Left lung (tissue), 10 donors: ENCODE data around the gene HIBADH. TPM values are rescaled to one million over a fixed set of nuclear protein-coding genes. Genes with fewer than 3 reads are reported as not detected.
"Not testable (repeated sequence)": the region's sequence is repeated elsewhere in the genome, so short reads cannot be mapped to it uniquely, and the experiment has no call there.

Experiments used
- ATAC-seq: fragments of 200-7000 bp; cut with Tn5 transposase; one replicate; pipeline ENCODE4 v1.9.1; 2020; ENCODE audit warnings: moderate library complexity
- DNase-seq, 4 donors: peaks; one replicate each; pipeline ENCODE4 v3.0.0-alpha.2; 2013 to 2020
- H3K27ac ChIP-seq, 2 donors: fragments of 200-600 bp; sonication (generic) in 1 of 2; one replicate each; pipeline versions ENCODE4 v1.5.0 to v1.8.0; 2020 to 2021
- H3K27me3 ChIP-seq, 2 donors: fragments of 200-600 bp; sonication (generic) in 1 of 2; one replicate each; pipeline versions ENCODE4 v1.5.0 to v1.8.0; 2020 to 2021
- H3K36me3 ChIP-seq, 2 donors: fragments of 200-600 bp; sonication (generic) in 1 of 2; one replicate each; pipeline versions ENCODE4 v1.5.0 to v1.8.0; 2020 to 2021
- H3K4me1 ChIP-seq, 2 donors: fragments of 200-600 bp; one replicate each; pipeline ENCODE4 v1.8.0; 2021
- H3K4me3 ChIP-seq, 2 donors: fragments of 200-600 bp; sonication (generic) in 1 of 2; one replicate each; pipeline versions ENCODE4 v1.5.0 to v1.8.0; 2020 to 2021; ENCODE audit warnings: mild to moderate bottlenecking in 1 of 2
- H3K9me3 ChIP-seq, 2 donors: fragments of 200-600 bp; sonication (generic) in 1 of 2; one replicate each; pipeline versions ENCODE4 v1.5.0 to v1.8.0; 2020 to 2021
- intact Hi-C, 2 donors: fragments of 100-400 bp; cut with DNase I; formaldehyde crosslinking; loops; one replicate each; pipeline versions ENCODE4 v1.11.2 to v1.14.2; 2022
- polyA plus RNA-seq, 6 donors: library from polyadenylated mRNA; unstranded; fragments of 120-200 nt; gene quantifications; one replicate each; pipeline ENCODE4 v1.2.1, GENCODE V29; 2013; ENCODE audit not compliant: insufficient read length in 6 of 6
- total RNA-seq, 2 donors: library from RNA; stranded (reverse); fragmentation: NEBNext Ultra II Directional; extraction: Animal tissue kit (Norgen Biotek cat#: 25700); gene quantifications; one replicate each; pipeline ENCODE4 v1.2.1, GENCODE V29; 2021
- TF ChIP-seq, protein P1 (sequence below), 2 donors: fragments of 200-600 bp; sonication (generic) in 1 of 2; IDR thresholded peaks; one replicate each; pipeline versions ENCODE4 v1.5.0 to v1.8.0; 2021; ENCODE audit warnings: antibody characterized with exemption in 2 of 2
- donor health status: DM: no; HTN: yes; CAD: no.
- donor health status: DM: no; HTN: no; CAD: no.

Gene HIBADH
- total and polyA plus RNA-seq, 8 donors = 20.8 to 63.3 (median 49.4) TPM

DNA sequence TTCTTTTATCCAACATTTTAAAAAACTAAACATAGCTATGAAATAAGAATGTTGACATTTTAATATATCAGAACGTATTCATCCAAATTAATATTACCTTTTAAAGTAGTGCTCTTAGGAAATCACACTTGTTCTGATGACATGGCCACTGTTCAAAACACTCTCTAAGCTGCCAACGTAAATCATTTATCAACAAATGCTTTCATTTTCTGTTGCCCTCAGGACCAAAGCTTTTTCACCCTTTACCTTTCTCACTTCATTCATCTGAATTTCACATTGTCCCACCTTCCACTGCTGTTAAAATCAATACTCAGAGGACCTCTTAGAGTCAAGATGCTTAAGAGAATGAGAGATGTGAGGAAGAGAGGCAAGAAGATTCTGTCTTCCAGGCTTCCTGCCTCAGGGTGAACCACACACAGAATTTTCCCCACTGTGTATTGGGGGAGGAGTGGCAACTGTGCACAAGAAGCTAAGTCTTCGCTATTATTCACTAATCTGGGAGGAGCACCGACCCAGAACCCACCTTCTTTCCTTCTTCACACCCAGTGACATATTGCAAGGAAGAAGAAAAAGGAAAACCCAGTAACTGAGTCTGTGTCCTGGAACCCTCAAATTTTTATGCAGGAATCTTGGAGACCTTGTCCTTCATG is 21.0 kb downstream of the HIBADH start:
- intact Hi-C loops = no loop called here
- no peaks in the 10 kb centered on the region for H3K9me3 ChIP-seq
- no peak overlapping the region for H3K4me3 ChIP-seq
- ATAC-seq = no peak
- H3K36me3 ChIP-seq = no peaks in the 10 kb centered on the region
- no peak for DNase-seq
- TF ChIP-seq, protein P1, sequence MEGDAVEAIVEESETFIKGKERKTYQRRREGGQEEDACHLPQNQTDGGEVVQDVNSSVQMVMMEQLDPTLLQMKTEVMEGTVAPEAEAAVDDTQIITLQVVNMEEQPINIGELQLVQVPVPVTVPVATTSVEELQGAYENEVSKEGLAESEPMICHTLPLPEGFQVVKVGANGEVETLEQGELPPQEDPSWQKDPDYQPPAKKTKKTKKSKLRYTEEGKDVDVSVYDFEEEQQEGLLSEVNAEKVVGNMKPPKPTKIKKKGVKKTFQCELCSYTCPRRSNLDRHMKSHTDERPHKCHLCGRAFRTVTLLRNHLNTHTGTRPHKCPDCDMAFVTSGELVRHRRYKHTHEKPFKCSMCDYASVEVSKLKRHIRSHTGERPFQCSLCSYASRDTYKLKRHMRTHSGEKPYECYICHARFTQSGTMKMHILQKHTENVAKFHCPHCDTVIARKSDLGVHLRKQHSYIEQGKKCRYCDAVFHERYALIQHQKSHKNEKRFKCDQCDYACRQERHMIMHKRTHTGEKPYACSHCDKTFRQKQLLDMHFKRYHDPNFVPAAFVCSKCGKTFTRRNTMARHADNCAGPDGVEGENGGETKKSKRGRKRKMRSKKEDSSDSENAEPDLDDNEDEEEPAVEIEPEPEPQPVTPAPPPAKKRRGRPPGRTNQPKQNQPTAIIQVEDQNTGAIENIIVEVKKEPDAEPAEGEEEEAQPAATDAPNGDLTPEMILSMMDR (IDR thresholded peaks at IDR 0.05) = no peak
- no peaks in the 10 kb centered on the region for H3K27me3 ChIP-seq
- no peak overlapping the region for H3K27ac ChIP-seq
- peaks cover 0 to 9% of the 10 kb centered on the region in 2 donors for H3K4me1 ChIP-seq

GRCh38 chr7:27640884-27641574 is 21.7 kb downstream of the HIBADH start:
- H3K27ac ChIP-seq = no peak overlapping the region
- H3K4me1 ChIP-seq = peaks cover 0 to 9% of the 10 kb centered on the region in 2 donors
- no peaks in the 10 kb centered on the region for H3K27me3 ChIP-seq
- H3K9me3 ChIP-seq = no peaks in the 10 kb centered on the region
- ATAC-seq (no peak), DNase-seq (peak in 2 of 4 donors; percentile 54 to 76)
- TF ChIP-seq, protein P1 (IDR thresholded peaks at IDR 0.05) = no peak
- intact Hi-C loops = no loop called here
- no peaks in the 10 kb centered on the region for H3K36me3 ChIP-seq
- no peak overlapping the region for H3K4me3 ChIP-seq

DNA sequence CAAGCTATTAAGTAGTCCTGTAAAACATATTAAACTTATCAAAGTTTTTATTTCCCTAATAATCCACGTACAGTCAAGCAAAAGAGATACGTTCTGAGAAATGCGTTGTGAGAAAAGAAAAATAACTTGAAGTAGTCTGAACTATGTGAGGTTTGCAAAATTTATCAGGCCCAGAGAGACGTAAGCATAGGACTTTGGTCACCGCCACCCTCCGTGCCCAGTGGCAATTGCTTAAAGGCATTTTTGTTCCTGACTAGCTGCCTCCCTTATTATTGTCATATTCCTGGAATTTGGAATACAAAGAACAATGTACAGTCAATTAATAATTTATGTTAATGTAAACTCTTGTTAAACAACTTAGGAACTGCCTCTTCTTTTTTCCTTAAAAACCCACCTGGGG is 22.8 kb downstream of the HIBADH start:
- Histone ChIP-seq H3K9me3 (no peaks in the 10 kb centered on the region), H3K27me3 (no peaks in the 10 kb centered on the region), H3K36me3 (no peaks in the 10 kb centered on the region), H3K27ac (no peak overlapping the region), H3K4me1 (peaks cover 0 to 9% of the 10 kb centered on the region in 2 donors), H3K4me3 (no peak overlapping the region)
- ATAC-seq (no peak), DNase-seq (no peak)
- intact Hi-C loops = no loop called here
- TF ChIP-seq, protein P1 (IDR thresholded peaks at IDR 0.05) = no peak

DNA sequence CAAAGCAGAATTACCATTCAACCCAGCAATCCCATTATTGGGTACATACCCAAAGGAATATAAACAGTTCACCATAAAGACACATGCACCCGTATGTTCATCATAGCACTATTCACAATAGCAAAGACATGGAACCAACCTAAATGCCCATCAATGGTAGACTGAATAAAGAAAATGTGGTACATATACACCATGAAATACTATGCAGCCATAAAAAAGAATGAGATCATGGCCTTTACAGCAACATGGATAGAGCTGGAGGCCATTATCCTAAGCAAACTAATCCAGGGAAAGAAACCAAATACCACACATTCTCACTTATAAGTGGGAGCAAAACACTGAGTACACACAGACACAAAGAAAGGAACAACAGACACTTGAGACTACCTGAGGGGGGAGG is 23.6 kb downstream of the HIBADH start:
- intact Hi-C loops = not testable (repeated sequence)

GRCh38 chr7:27636326-27637006 is 26.2 kb downstream of the HIBADH start:
- Histone ChIP-seq H3K4me3 (no peak overlapping the region), H3K27me3 (no peaks in the 10 kb centered on the region), H3K27ac (no peak overlapping the region), H3K9me3 (no peaks in the 10 kb centered on the region), H3K4me1 (peaks cover 0 to 8% of the 10 kb centered on the region in 2 donors), H3K36me3 (no peaks in the 10 kb centered on the region)
- ATAC-seq (peak; percentile 73), DNase-seq (peak in 1 of 4 donors; percentile 42)
- intact Hi-C loops = no loop called here
- TF ChIP-seq, protein P1 (IDR thresholded peaks at IDR 0.05) = no peak

More for the DNA sequence above, 23.6 kb downstream of the HIBADH start:
- not testable (repeated sequence) for H3K4me1 ChIP-seq, DNase-seq, ATAC-seq, H3K4me3 ChIP-seq, H3K27ac ChIP-seq, H3K9me3 ChIP-seq, H3K27me3 ChIP-seq, H3K36me3 ChIP-seq
